ENCODE measurements around the gene TNS2. TPM values are rescaled to one million over a fixed set of nuclear protein-coding genes. Genes with fewer than 3 reads are reported as not detected.

The TNS2 gene
- total and polyA plus RNA-seq, 10 of the 15 experiments (the other 5 are each of a cell fraction or from before 2014, with no cell fraction given): 0.03 to 0.72 (median 0.16) TPM; not detected in 4

DNA sequence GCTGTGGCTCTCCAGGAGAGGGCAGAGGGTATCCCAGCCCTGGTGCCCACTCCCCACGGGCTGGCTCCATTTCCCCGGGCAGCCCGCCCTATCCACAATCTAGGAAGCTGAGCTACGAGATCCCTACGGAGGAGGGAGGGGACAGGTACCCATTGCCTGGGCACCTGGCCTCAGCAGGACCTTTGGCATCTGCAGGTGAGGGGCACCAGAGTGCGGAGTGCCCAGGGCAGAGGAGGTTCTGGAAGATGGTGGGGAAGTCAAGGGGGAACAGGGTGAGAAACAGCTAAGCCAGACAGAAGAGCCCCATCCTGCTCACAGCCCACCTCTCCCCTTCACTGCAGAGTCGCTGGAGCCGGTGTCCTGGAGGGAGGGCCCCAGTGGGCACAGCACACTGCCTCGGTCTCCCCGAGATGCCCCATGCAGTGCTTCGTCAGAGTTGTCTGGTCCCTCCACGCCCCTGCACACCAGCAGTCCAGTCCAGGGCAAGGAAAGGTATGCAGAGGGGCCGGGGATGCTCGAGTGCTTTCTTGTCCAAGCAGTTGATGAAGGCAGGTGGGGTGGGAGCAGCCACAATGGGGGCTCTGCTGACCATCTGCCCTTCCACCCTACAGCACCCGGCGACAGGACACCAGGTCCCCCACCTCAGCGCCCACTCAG, 10.3 kb downstream of the TNS2 start (continued):
- no peak for TF ChIP-seq ZBTB40 (IDR thresholded peaks at IDR 0.05; ENCODE audit: borderline replicate concordance)
- no peak for TF ChIP-seq SREBF1 (IDR thresholded peaks at IDR 0.05; ENCODE audit: low read length)
- TF ChIP-seq PAX5 (IDR thresholded peaks at IDR 0.05; ENCODE audit: borderline replicate concordance, low read depth, low read length): no peak
- TF ChIP-seq PAX8 (IDR thresholded peaks at IDR 0.05): no peak

GRCh38 chr12:53060721-53061276, 10.9 kb downstream of the TNS2 start:
- ChIA-PET RAD21 (ENCODE audit: unreplicated experiment) (no interaction called here), SMC1A (ENCODE audit: uncharacterized antibody, unreplicated experiment) (no interaction called here), POLR2A (no interaction called here), CTCF (interaction anchor here (1.2 to 2.0 kb wide), 4 partner anchors 10 to 42 kb away, joined by 3 to 7 read pairs (median 5); partner anchors contain the start of gene SOAT2)
- H3K9ac ChIP-seq (ENCODE audit: control insufficient read depth, insufficient read depth, low read length): no peak overlapping the region
- in situ Hi-C loops (cut with MboI) (no loop called here), intact Hi-C loops (cut with micrococcal nuclease; ENCODE audit: unreplicated experiment) (no loop called here)
- peaks cover 5 to 6% of the 10 kb centered on the region in 2 experiments; a peak in 3 of 4 replicates for H3K36me3 ChIP-seq (ENCODE audit: control insufficient read depth in 2 of 2, insufficient read depth in 2 of 2, low read length in 1 of 2)
- 54% methylated on average over 17 of the region's 18 CpGs for WGBS (ENCODE audit: insufficient coverage, insufficient replicate concordance, low lambda C conversion rate, missing lambda C conversion rate)
- H3K27ac ChIP-seq (ENCODE audit: control insufficient read depth, insufficient read depth): no peak overlapping the region
- H3K27me3 ChIP-seq (replicated peaks in 1 of 2; ENCODE audit: control insufficient read depth in 2 of 2, insufficient read depth in 2 of 2, low read length in 1 of 2): no peaks in the 10 kb centered on the region
- H2AFZ ChIP-seq (ENCODE audit: control insufficient read depth, low read depth, low read length): no peak overlapping the region
- DNase-seq (ENCODE audit: low read depth, low spot score): no peak
- no peaks in the 10 kb centered on the region for H3K4me1 ChIP-seq (ENCODE audit: control insufficient read depth, insufficient read depth, low read length)
- ATAC-seq: no peak
- H3K4me3 ChIP-seq: no peak overlapping the region
- no peak for TF ChIP-seq CBFB (IDR thresholded peaks at IDR 0.05; ENCODE audit: low read depth)
- FAIRE-seq: no peak
- H3K4me2 ChIP-seq (ENCODE audit: control insufficient read depth, insufficient read depth): no peak overlapping the region
- no TSS peak for BruUV-seq (replicated peaks)
- H3K9me3 ChIP-seq (replicated peaks; ENCODE audit: control insufficient read depth, insufficient read depth, low read length): no peaks in the 10 kb centered on the region
- no peaks in the 10 kb centered on the region for H4K20me1 ChIP-seq (ENCODE audit: control insufficient read depth, insufficient read depth)
- H3K79me2 ChIP-seq (ENCODE audit: control insufficient read depth, insufficient read depth, low read length): no peaks in the 10 kb centered on the region

All from GM12878 (cell line).